A172 (cell line): ENCODE results near the gene MRPL21. TPM values are rescaled to one million over a fixed set of nuclear protein-coding genes. Genes with fewer than 3 reads are reported as not detected.

Experiments used
- DNase-seq: peaks from one replicate; pipeline ENCODE4 v3.0.0-alpha.2; 2015; ENCODE audit warnings: low spot score
- total RNA-seq: library from RNA; depleted of rRNA; stranded (reverse); fragments of >200 nt; shearing (Covaris generic); gene quantifications from 2 replicates; pipeline ENCODE4 v1.2.3, GENCODE V29; 2014; rRNA removed

Gene MRPL21
- total RNA-seq, 1 experiment from 2014 or later: 64.7 TPM

- peak; percentile 23 for DNase-seq
Observed at GRCh38 chr11:68841718-68842426, 61.8 kb downstream of the MRPL21 start, which contains the start of gene CPT1A. CPT1A (minus strand) TSS chr11:68841916; CDS start chr11:68815474, 26,442 bp downstream.

Other genes starting within 250 kb of the MRPL21 start
- 0.57 TPM in 1 of 2 replicates, not detected in the other for gene GAL, start 219.3 kb downstream of the MRPL21 start, total RNA-seq
- gene TESMIN, start 152.3 kb downstream of the MRPL21 start, total RNA-seq: not detected in 2 replicates
- gene CPT1A, start 61.9 kb downstream of the MRPL21 start, total RNA-seq: 8.0 and 13.1 TPM in 2 replicates
- 5.7 and 11.8 TPM in 2 replicates for gene IGHMBP2, start 59 bp upstream of the MRPL21 start, total RNA-seq
- gene MRGPRD, start 77.2 kb upstream of the MRPL21 start, total RNA-seq: not detected in 2 replicates
- 0.69 and 0.86 TPM in 2 replicates for gene MRGPRF, start 109.4 kb upstream of the MRPL21 start, total RNA-seq
- 11.1 and 11.9 TPM in 2 replicates for gene TPCN2, start 145.1 kb upstream of the MRPL21 start, total RNA-seq